K562 (cell line): ENCODE data around the gene ABHD18. TPM values are rescaled to one million over a fixed set of nuclear protein-coding genes. Genes with fewer than 3 reads are reported as not detected.
A peak's percentile ranks its signal among the peaks of the same experiment; 100 is the strongest.

Experiments
- ADNP ChIP-seq: fragments of 200-800 bp; sonication (Bioruptor generic); IDR thresholded peaks from 2 replicates; pipeline ENCODE4 v1.6.1; 2016; ENCODE audit warnings: missing genetic modification characterization, missing compliant biosample characterization
- CBX1 ChIP-seq: sonication (generic); IDR thresholded peaks from 2 replicates; pipeline ENCODE4 v1.6.1; 2016; ENCODE audit warnings: antibody characterized with exemption, low read depth, mild to moderate bottlenecking
- CCAR2 ChIP-seq: fragments of 200-400 bp; formaldehyde crosslinking; IDR thresholded peaks from 2 replicates; pipeline ENCODE4 v1.6.1; 2017; ENCODE audit warnings: mild to moderate bottlenecking, low read depth, low read length
- CEBPB ChIP-seq: fragments of 450-650 bp; IDR thresholded peaks from 2 replicates; pipeline ENCODE4 v1.6.1; 2016; ENCODE audit warnings: missing genetic modification characterization, missing compliant biosample characterization
- CEBPG ChIP-seq, 3 experiments: fragments of 200-800 bp in 1 of 3; sonication (Bioruptor generic) in 1 of 3; sonication (generic) in 1 of 3; formaldehyde crosslinking in 1 of 3; IDR thresholded peaks in 2 of 3; conservative IDR thresholded peaks in 1 of 3; 2 replicates each; pipeline versions ENCODE4 v1.6.1 to v1.8.0; 2016 to 2022; ENCODE audit warnings: missing compliant biosample characterization in 2 of 3, missing genetic modification characterization in 2 of 3, mild to moderate bottlenecking in 1 of 3, missing genetic modification reagents in 1 of 3
- MTA2 ChIP-seq: fragments of 450-650 bp; IDR thresholded peaks from 2 replicates; pipeline ENCODE4 v1.6.1; 2016; ENCODE audit warnings: low read depth
- POLR2G ChIP-seq: fragments of 200-400 bp; formaldehyde crosslinking; IDR thresholded peaks from 2 replicates; pipeline ENCODE4 v1.6.1; 2017; ENCODE audit warnings: low read depth, mild to moderate bottlenecking, antibody characterized with exemption, low read length, moderate library complexity
- ZNF3 ChIP-seq: fragments of 250-450 bp; sonication (Bioruptor Pico); IDR thresholded peaks from 2 replicates; pipeline ENCODE4 v1.5.0; 2021; ENCODE audit warnings: mild to moderate bottlenecking, moderate library complexity
- ZNF431 ChIP-seq: sonication (generic); formaldehyde crosslinking; IDR thresholded peaks from 2 replicates; pipeline ENCODE4 v1.8.0; 2022; ENCODE audit warnings: mild to moderate bottlenecking, missing genetic modification reagents
- ZNF444 ChIP-seq: fragments of 250-450 bp; sonication (Bioruptor Pico); IDR thresholded peaks from 2 replicates; pipeline ENCODE4 v1.4.0; 2020; ENCODE audit warnings: mild to moderate bottlenecking, moderate library complexity
- polyA plus RNA-seq, 8 experiments: library from polyadenylated mRNA; depleted of rRNA in 4 of 8; stranded (reverse) in 5 of 8; unstranded in 3 of 8; fragments of >200 nt; fragmentation: Nextera tagmentation in 2 of 8; fragmentation: Illumina TruSeq in 1 of 8; extraction: Ambion mirVana in 2 of 8; extraction: Trizol in 1 of 8; gene quantifications; 2 replicates each; pipeline versions ENCODE4 v1.2.1 to v1.2.3, GENCODE V29; 2011 to 2014; ENCODE audit warnings: inconsistent platforms in 1 of 8, missing spikeins in 1 of 8
- total RNA-seq, 7 experiments: library from RNA; depleted of rRNA in 6 of 7; stranded (reverse); fragments of >200 nt in 6 of 7; fragmentation: Illumina TruSeq in 2 of 7; extraction: Trizol in 2 of 7; gene quantifications; 2 replicates each; pipeline versions ENCODE4 v1.2.1 to v1.2.3, GENCODE V29; 2011 to 2021; ENCODE audit warnings: low replicate concordance in 1 of 7
- TF ChIP-seq, protein P1 (sequence below): sonication (generic); formaldehyde crosslinking; IDR thresholded peaks from 2 replicates; pipeline ENCODE4 v1.8.0; 2022; ENCODE audit warnings: missing genetic modification reagents, mild to moderate bottlenecking, borderline replicate concordance
- TF ChIP-seq, protein P2 (sequence below): fragments of 250-450 bp; sonication (Bioruptor Pico); IDR thresholded peaks from 2 replicates; pipeline ENCODE4 v1.5.0; 2021
- TF ChIP-seq, protein P3 (sequence below): fragments of 450-650 bp; IDR thresholded peaks from 2 replicates; pipeline ENCODE4 v1.6.1; 2016; ENCODE audit warnings: missing biosample characterization, missing genetic modification characterization
- TF ChIP-seq, protein P4 (sequence below): sonication (generic); formaldehyde crosslinking; IDR thresholded peaks from 2 replicates; pipeline ENCODE4 v1.8.0; 2022; ENCODE audit warnings: mild to moderate bottlenecking, missing genetic modification reagents

Gene ABHD18
- total and polyA plus RNA-seq, 9 of the 15 experiments (the other 6 are each of a cell fraction or from before 2014, with no cell fraction given) = 6.1 to 25.0 (median 16.0) TPM

DNA sequence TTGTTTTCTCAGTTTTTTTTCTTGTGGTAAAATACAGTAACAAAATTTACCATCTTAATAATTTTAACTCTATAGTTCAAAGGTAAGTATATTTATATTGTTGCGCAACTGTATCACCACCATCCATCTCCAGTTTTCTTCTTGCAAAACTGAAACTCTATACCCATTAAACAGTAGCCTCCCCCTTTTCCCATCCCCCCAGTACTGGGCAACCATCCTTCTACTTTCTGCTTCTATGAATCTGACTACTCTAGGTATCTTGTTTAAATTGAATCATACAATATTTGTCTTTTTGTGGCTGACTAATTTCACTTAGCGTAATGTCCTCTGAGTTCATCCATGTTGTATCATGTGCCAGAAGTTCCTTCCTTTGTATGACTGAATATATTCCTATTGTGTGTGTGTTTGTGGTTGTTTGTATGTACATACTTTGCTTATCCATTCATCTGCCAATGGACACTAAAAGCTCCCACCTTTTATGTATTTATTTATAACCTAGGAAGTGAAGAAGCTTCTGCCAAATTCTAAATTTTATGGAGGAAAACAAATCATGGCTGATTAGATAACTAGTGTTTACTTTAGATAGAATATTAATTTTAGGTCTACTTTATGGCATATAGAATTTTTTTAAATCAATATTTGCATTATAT lies 10.0 kb downstream of the ABHD18 start (continued):
- TF ChIP-seq, protein P1, sequence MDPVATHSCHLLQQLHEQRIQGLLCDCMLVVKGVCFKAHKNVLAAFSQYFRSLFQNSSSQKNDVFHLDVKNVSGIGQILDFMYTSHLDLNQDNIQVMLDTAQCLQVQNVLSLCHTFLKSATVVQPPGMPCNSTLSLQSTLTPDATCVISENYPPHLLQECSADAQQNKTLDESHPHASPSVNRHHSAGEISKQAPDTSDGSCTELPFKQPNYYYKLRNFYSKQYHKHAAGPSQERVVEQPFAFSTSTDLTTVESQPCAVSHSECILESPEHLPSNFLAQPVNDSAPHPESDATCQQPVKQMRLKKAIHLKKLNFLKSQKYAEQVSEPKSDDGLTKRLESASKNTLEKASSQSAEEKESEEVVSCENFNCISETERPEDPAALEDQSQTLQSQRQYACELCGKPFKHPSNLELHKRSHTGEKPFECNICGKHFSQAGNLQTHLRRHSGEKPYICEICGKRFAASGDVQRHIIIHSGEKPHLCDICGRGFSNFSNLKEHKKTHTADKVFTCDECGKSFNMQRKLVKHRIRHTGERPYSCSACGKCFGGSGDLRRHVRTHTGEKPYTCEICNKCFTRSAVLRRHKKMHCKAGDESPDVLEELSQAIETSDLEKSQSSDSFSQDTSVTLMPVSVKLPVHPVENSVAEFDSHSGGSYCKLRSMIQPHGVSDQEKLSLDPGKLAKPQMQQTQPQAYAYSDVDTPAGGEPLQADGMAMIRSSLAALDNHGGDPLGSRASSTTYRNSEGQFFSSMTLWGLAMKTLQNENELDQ (CRISPR knock-in tag) = no peak
- TF ChIP-seq CCAR2 = no peak
- no peak for TF ChIP-seq ZNF431 (CRISPR knock-in tag)
- TF ChIP-seq, protein P2, sequence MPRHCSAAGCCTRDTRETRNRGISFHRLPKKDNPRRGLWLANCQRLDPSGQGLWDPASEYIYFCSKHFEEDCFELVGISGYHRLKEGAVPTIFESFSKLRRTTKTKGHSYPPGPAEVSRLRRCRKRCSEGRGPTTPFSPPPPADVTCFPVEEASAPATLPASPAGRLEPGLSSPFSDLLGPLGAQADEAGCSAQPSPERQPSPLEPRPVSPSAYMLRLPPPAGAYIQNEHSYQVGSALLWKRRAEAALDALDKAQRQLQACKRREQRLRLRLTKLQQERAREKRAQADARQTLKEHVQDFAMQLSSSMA = no peak
- no peak for TF ChIP-seq ZNF3 (CRISPR knock-in tag)
- TF ChIP-seq, protein P3, sequence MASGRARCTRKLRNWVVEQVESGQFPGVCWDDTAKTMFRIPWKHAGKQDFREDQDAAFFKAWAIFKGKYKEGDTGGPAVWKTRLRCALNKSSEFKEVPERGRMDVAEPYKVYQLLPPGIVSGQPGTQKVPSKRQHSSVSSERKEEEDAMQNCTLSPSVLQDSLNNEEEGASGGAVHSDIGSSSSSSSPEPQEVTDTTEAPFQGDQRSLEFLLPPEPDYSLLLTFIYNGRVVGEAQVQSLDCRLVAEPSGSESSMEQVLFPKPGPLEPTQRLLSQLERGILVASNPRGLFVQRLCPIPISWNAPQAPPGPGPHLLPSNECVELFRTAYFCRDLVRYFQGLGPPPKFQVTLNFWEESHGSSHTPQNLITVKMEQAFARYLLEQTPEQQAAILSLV (tag) = 0 out of 2 replicates have a peak, but pooled peaks have one; percentile 33
- no peak for TF ChIP-seq CEBPG (CRISPR knock-in tag; IDR thresholded peaks at IDR 0.05)
- peak; percentile 73 to 97 for TF ChIP-seq CEBPG (tag; conservative IDR thresholded peaks at IDR 0.05 in 1 of 2, IDR thresholded peaks at IDR 0.05 in 1 of 2)
- TF ChIP-seq ADNP (tag) = no peak
- TF ChIP-seq CEBPB (tag) = peak; percentile 96
- TF ChIP-seq, protein P4, sequence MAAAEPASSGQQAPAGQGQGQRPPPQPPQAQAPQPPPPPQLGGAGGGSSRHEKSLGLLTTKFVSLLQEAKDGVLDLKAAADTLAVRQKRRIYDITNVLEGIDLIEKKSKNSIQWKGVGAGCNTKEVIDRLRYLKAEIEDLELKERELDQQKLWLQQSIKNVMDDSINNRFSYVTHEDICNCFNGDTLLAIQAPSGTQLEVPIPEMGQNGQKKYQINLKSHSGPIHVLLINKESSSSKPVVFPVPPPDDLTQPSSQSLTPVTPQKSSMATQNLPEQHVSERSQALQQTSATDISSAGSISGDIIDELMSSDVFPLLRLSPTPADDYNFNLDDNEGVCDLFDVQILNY = no peak
- no peak for TF ChIP-seq POLR2G
- no peak for TF ChIP-seq CBX1
- no peak for TF ChIP-seq ZNF444 (CRISPR knock-in tag)
- TF ChIP-seq MTA2 = no peak
